Measurements from ENCODE around the gene ZFR.
"Not testable (repeated sequence)": the region's sequence is repeated elsewhere in the genome, so short reads cannot be mapped to it uniquely, and the experiment has no call there.

ZFR gene

GRCh38 chr5:32323741-32324140, 120.8 kb downstream of the ZFR start:
- DNase-seq (ENCODE audit: low read depth in 3 of 3, low spot score in 1 of 3), result no peak

GRCh38 chr5:32322882-32323281, 121.7 kb downstream of the ZFR start:
- no peak for DNase-seq (ENCODE audit: low read depth in 3 of 3, low spot score in 1 of 3)

GRCh38 chr5:32321787-32322186, 122.8 kb downstream of the ZFR start:
- not testable (repeated sequence) for DNase-seq (ENCODE audit: low read depth in 3 of 3, low spot score in 1 of 3)

GRCh38 chr5:32320576-32320975, 124.0 kb downstream of the ZFR start:
- DNase-seq (ENCODE audit: low read depth in 3 of 3, low spot score in 1 of 3), result no peak

- DNase-seq (ENCODE audit: low read depth in 3 of 3, low spot score in 1 of 3), result no peak
Measured at GRCh38 chr5:32319926-32320543, 124.5 kb downstream of the ZFR start.

- no peak for DNase-seq (ENCODE audit: low read depth in 3 of 3, low spot score in 1 of 3)
Measured at GRCh38 chr5:32319392-32319791, 125.1 kb downstream of the ZFR start.

GRCh38 chr5:32317041-32317440, 127.5 kb downstream of the ZFR start:
- no peak for DNase-seq (ENCODE audit: low read depth in 3 of 3, low spot score in 1 of 3)

- no peak for DNase-seq (ENCODE audit: low read depth in 3 of 3, low spot score in 1 of 3)
Measured at GRCh38 chr5:32315221-32316014, 129.1 kb downstream of the ZFR start.

GRCh38 chr5:32314658-32315057, 129.9 kb downstream of the ZFR start:
- DNase-seq (ENCODE audit: low read depth in 3 of 3, low spot score in 1 of 3), result no peak

GRCh38 chr5:32314152-32314488, 130.4 kb downstream of the ZFR start:
- not testable (repeated sequence) for DNase-seq (ENCODE audit: low read depth in 3 of 3, low spot score in 1 of 3)

- DNase-seq (ENCODE audit: low read depth in 3 of 3, low spot score in 1 of 3), result peak; percentile 99
Measured at GRCh38 chr5:32312595-32313332, 131.8 kb downstream of the ZFR start, which contains the start of gene MTMR12. TSS of gene MTMR12 (minus strand) at chr5:32312939. CDS start at chr5:32312838, 101 bp downstream.

- DNase-seq (ENCODE audit: low read depth in 3 of 3, low spot score in 1 of 3), result peak in 2 of 3 donors; percentile 5 to 18
Measured at GRCh38 chr5:32312197-32312594, 132.3 kb downstream of the ZFR start.

- DNase-seq (ENCODE audit: low read depth in 3 of 3, low spot score in 1 of 3), result no peak
Measured at GRCh38 chr5:32311404-32312196, 132.9 kb downstream of the ZFR start.

- DNase-seq (ENCODE audit: low read depth in 3 of 3, low spot score in 1 of 3), result no peak
Measured at GRCh38 chr5:32309761-32310160, 134.8 kb downstream of the ZFR start.

- no peak for DNase-seq (ENCODE audit: low read depth in 3 of 3, low spot score in 1 of 3)
Measured at GRCh38 chr5:32308946-32309345, 135.6 kb downstream of the ZFR start.

- no peak for DNase-seq (ENCODE audit: low read depth in 3 of 3, low spot score in 1 of 3)
Measured at GRCh38 chr5:32307769-32308194, 136.8 kb downstream of the ZFR start.

- no peak for DNase-seq (ENCODE audit: low read depth in 3 of 3, low spot score in 1 of 3)
Measured at GRCh38 chr5:32304622-32305021, 139.9 kb downstream of the ZFR start.
